GM23338 (cell line): Measurements from ENCODE around the gene LIMK2. TPM values are rescaled to one million over a fixed set of nuclear protein-coding genes. Genes with fewer than 3 reads are reported as not detected.

Experiments used
- ATAC-seq: fragments of 200-7000 bp; cut with Tn5 transposase; 3 replicates; pipeline ENCODE4 v1.9.1; 2020
- DNase-seq: peaks from one replicate; pipeline ENCODE4 v3.0.0-alpha.2; 2015; ENCODE audit warnings: low spot score
- H2AFZ ChIP-seq: fragments of 200-600 bp; sonication (generic); 2 replicates; pipeline ENCODE4 v1.8.0; 2016; ENCODE audit warnings: antibody characterized with exemption, mild to moderate bottlenecking, moderate library complexity
- H3F3A ChIP-seq: fragments of 200-600 bp; sonication (generic); replicated peaks from 2 replicates; pipeline ENCODE4 v1.8.0; 2017; ENCODE audit warnings: antibody characterized with exemption, mixed run types, low read depth
- H3K27ac ChIP-seq: fragments of 200-600 bp; sonication (generic); 2 replicates; pipeline ENCODE4 v1.6.1; 2016; ENCODE audit warnings: low read depth
- H3K27me3 ChIP-seq: fragments of 200-600 bp; sonication (generic); 2 replicates; pipeline ENCODE4 v1.8.0; 2016; ENCODE audit warnings: mild to moderate bottlenecking, mixed run types, moderate library complexity; ENCODE audit not compliant: insufficient read depth
- H3K36me3 ChIP-seq: fragments of 200-600 bp; sonication (generic); 2 replicates; pipeline ENCODE4 v1.8.0; 2016; ENCODE audit warnings: mild to moderate bottlenecking; ENCODE audit not compliant: insufficient read depth
- H3K4me1 ChIP-seq: fragments of 200-600 bp; sonication (generic); 2 replicates; pipeline ENCODE4 v1.8.0; 2016; ENCODE audit warnings: mild to moderate bottlenecking, moderate library complexity; ENCODE audit not compliant: insufficient read depth
- H3K4me2 ChIP-seq: fragments of 200-600 bp; sonication (generic); 2 replicates; pipeline ENCODE4 v1.7.1; 2017; ENCODE audit warnings: mixed run types
- H3K4me3 ChIP-seq: fragments of 200-600 bp; sonication (generic); 2 replicates; pipeline ENCODE4 v1.6.1; 2016; ENCODE audit warnings: mixed run types
- H3K79me2 ChIP-seq: fragments of 200-600 bp; sonication (generic); replicated peaks from 2 replicates; pipeline ENCODE4 v1.8.0; 2017; ENCODE audit warnings: mild to moderate bottlenecking; ENCODE audit not compliant: insufficient read depth
- H3K9me2 ChIP-seq: fragments of 200-600 bp; sonication (generic); 2 replicates; pipeline ENCODE4 v1.8.0; 2017; ENCODE audit not compliant: insufficient read depth
- H4K20me1 ChIP-seq: fragments of 200-600 bp; sonication (generic); replicated peaks from 2 replicates; pipeline ENCODE4 v1.8.0; 2017; ENCODE audit warnings: mild to moderate bottlenecking; ENCODE audit not compliant: insufficient read depth
- H3K27ac Mint-ChIP-seq: 2 replicates; pipeline ENCODE4 v1.8.0; 2020; ENCODE audit warnings: inconsistent platforms, mild to moderate bottlenecking, moderate library complexity, mixed read lengths
- H3K27me3 Mint-ChIP-seq: 3 replicates; pipeline ENCODE4 v1.8.0; 2022; ENCODE audit warnings: low read depth, mild to moderate bottlenecking, moderate library complexity, mixed read lengths, inconsistent platforms; ENCODE audit not compliant: insufficient read depth, poor library complexity
- H3K36me3 Mint-ChIP-seq: 3 replicates; pipeline ENCODE4 v1.8.0; 2021; ENCODE audit warnings: low read depth, mild to moderate bottlenecking, inconsistent platforms, moderate library complexity, mixed read lengths
- H3K4me1 Mint-ChIP-seq: 3 replicates; pipeline ENCODE4 v1.8.0; 2020; ENCODE audit warnings: mild to moderate bottlenecking, inconsistent platforms, mixed read lengths
- H3K4me3 Mint-ChIP-seq: 3 replicates; pipeline ENCODE4 v1.8.0; 2021; ENCODE audit warnings: moderate library complexity, mild to moderate bottlenecking, inconsistent platforms, mixed read lengths
- H3K9me3 Mint-ChIP-seq: 3 replicates; pipeline ENCODE4 v1.8.0; 2020; ENCODE audit warnings: moderate library complexity, mild to moderate bottlenecking, inconsistent platforms, mixed read lengths
- CTCF ChIP-seq, 2 experiments: fragments of 200-600 bp in 1 of 2; sonication (generic) in 1 of 2; conservative IDR thresholded peaks; 2 replicates each; pipeline versions ENCODE4 v1.5.1 to v1.6.1; 2016 to 2017; ENCODE audit warnings: antibody characterized with exemption in 2 of 2, low read depth in 2 of 2, mild to moderate bottlenecking in 2 of 2, moderate library complexity in 1 of 2
- POLR2AphosphoS5 ChIP-seq: IDR thresholded peaks from 2 replicates; pipeline ENCODE4 v1.6.1; 2016; ENCODE audit warnings: antibody characterized with exemption, low read depth
- REST ChIP-seq: IDR thresholded peaks from one replicate; pipeline ENCODE4 v1.6.1; 2018; ENCODE audit warnings: antibody characterized with exemption; ENCODE audit not compliant: unreplicated experiment
- STAT1 ChIP-seq: IDR thresholded peaks from one replicate; pipeline ENCODE4 v1.6.1; 2016; ENCODE audit warnings: antibody characterized with exemption; ENCODE audit not compliant: unreplicated experiment
- ZNF331 ChIP-seq: fragments of 250-450 bp; sonication (Bioruptor Pico); IDR thresholded peaks from 2 replicates; pipeline ENCODE4 v1.5.0; 2020; ENCODE audit warnings: low read depth, mild to moderate bottlenecking, moderate library complexity
- polyA plus RNA-seq: library from polyadenylated mRNA; unstranded; fragments of >200 nt; fragmentation: Nextera tagmentation; extraction: Ambion mirVana; gene quantifications from 2 replicates; pipeline ENCODE4 v1.2.1, GENCODE V29; 2016
- total RNA-seq: library from RNA; depleted of rRNA; stranded (reverse); fragments of >200 nt; shearing (Covaris generic); gene quantifications from 2 replicates; pipeline ENCODE4 v1.2.3, GENCODE V29; 2014

LIMK2 gene
- total and polyA plus RNA-seq, 2 experiments from 2014 or later: 12.5 to 39.8 TPM

GRCh38 chr22:31185056-31185455 lies 27.0 kb upstream of the LIMK2 start:
- no peak overlapping the region for H3K27ac Mint-ChIP-seq

DNA sequence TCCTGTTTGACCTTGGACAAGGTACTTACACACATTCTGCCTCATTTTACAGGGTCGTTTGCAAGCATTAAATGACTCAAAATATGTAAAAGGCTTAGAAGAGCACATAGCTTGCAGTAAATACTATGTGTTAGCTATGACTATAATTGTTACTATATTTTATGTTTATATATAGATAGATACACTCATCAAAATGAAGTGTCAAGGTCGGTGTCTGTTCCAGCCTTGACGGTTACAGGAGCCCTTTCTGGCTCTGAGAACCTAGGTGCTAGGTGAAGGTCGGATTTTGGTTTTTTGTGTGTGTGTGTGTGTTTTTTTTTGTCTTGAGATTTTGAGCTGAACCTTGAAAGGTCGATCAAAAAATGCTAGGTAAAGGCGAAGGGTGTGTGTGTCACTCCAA lies 24.5 kb upstream of the LIMK2 start:
- ATAC-seq: no peak
- H3K36me3 ChIP-seq: no peaks in the 10 kb centered on the region; the same call in 1 of the 2 replicates
- peaks cover 2% of the 10 kb centered on the region for H3K27me3 Mint-ChIP-seq
- no peak for DNase-seq
- H3K9me3 Mint-ChIP-seq: peaks cover 14% of the 10 kb centered on the region
- no peak overlapping the region for H3K4me3 ChIP-seq
- no peaks in the 10 kb centered on the region for H3K4me1 ChIP-seq
- no peaks in the 10 kb centered on the region; the same call in 1 of the 2 replicates for H4K20me1 ChIP-seq
- no peak overlapping the region for H3K27ac ChIP-seq
- H3K9me2 ChIP-seq: 0 out of 2 replicates have a peak, but pooled peaks cover 2% of the 10 kb centered on the region
- no peaks in the 10 kb centered on the region for H3K27me3 ChIP-seq
- no peaks in the 10 kb centered on the region for H3K79me2 ChIP-seq
- H2AFZ ChIP-seq: no peak overlapping the region
- no peak overlapping the region for H3K27ac Mint-ChIP-seq
- no peaks in the 10 kb centered on the region for H3F3A ChIP-seq
- H3K36me3 Mint-ChIP-seq: peaks cover 23% of the 10 kb centered on the region; the same call in 2 of the 3 replicates
- H3K4me2 ChIP-seq: no peak overlapping the region
- H3K4me1 Mint-ChIP-seq: no peaks in the 10 kb centered on the region; the same call in 2 of the 3 replicates
- H3K4me3 Mint-ChIP-seq: no peak overlapping the region
- TF ChIP-seq STAT1 (no peak), ZNF331 (CRISPR knock-in tag) (no peak), POLR2AphosphoS5 (no peak), REST (no peak), CTCF (conservative IDR thresholded peaks at IDR 0.05; ENCODE audit: low read depth in 2 of 2) (no peak)

More at GRCh38 chr22:31185056-31185455, 27.0 kb upstream of the LIMK2 start:
- no peak overlapping the region for H3K4me2 ChIP-seq
- H3K36me3 ChIP-seq: no peaks in the 10 kb centered on the region
- Mint-ChIP-seq H3K36me3 (peaks cover 34% of the 10 kb centered on the region; the same call in 2 of the 3 replicates), H3K27me3 (no peaks in the 10 kb centered on the region), H3K9me3 (peaks cover 19% of the 10 kb centered on the region), H3K4me1 (no peaks in the 10 kb centered on the region; the same call in 2 of the 3 replicates), H3K4me3 (no peak overlapping the region)
- TF ChIP-seq POLR2AphosphoS5 (no peak), ZNF331 (CRISPR knock-in tag) (no peak), CTCF (conservative IDR thresholded peaks at IDR 0.05; ENCODE audit: low read depth in 2 of 2) (no peak)
- ATAC-seq: no peak
- no peak overlapping the region for H2AFZ ChIP-seq
- H3K9me2 ChIP-seq: 0 out of 2 replicates have a peak, but pooled peaks cover 2% of the 10 kb centered on the region
- no peaks in the 10 kb centered on the region for H3K4me1 ChIP-seq
- H3K79me2 ChIP-seq: no peaks in the 10 kb centered on the region; the same call in 1 of the 2 replicates
- no peaks in the 10 kb centered on the region for H3F3A ChIP-seq
- H3K4me3 ChIP-seq: no peak overlapping the region
- H3K27me3 ChIP-seq: no peaks in the 10 kb centered on the region
- no peak for DNase-seq
- H4K20me1 ChIP-seq: no peaks in the 10 kb centered on the region
- no peak overlapping the region for H3K27ac ChIP-seq
